Activated CD4-positive, CD25-positive, alpha-beta regulatory T cell treated with anti-CD3 and anti-CD28 coated beads, Interleukin-2, amount 50 U/mL, for 24 hours (primary cell): ENCODE results near the gene OAS3.
"Not testable (repeated sequence)": the region's sequence is repeated elsewhere in the genome, so short reads cannot be mapped to it uniquely, and the experiment has no call there.

Source experiments
- ATAC-seq, 2 donors: fragments of 150-1000 bp; cut with Tn5 transposase; one replicate each; pipeline ENCODE4 v1.10.0; 2021; ENCODE audit warnings: mild to moderate bottlenecking in 1 of 2, moderate library complexity in 1 of 2

The OAS3 gene

DNA sequence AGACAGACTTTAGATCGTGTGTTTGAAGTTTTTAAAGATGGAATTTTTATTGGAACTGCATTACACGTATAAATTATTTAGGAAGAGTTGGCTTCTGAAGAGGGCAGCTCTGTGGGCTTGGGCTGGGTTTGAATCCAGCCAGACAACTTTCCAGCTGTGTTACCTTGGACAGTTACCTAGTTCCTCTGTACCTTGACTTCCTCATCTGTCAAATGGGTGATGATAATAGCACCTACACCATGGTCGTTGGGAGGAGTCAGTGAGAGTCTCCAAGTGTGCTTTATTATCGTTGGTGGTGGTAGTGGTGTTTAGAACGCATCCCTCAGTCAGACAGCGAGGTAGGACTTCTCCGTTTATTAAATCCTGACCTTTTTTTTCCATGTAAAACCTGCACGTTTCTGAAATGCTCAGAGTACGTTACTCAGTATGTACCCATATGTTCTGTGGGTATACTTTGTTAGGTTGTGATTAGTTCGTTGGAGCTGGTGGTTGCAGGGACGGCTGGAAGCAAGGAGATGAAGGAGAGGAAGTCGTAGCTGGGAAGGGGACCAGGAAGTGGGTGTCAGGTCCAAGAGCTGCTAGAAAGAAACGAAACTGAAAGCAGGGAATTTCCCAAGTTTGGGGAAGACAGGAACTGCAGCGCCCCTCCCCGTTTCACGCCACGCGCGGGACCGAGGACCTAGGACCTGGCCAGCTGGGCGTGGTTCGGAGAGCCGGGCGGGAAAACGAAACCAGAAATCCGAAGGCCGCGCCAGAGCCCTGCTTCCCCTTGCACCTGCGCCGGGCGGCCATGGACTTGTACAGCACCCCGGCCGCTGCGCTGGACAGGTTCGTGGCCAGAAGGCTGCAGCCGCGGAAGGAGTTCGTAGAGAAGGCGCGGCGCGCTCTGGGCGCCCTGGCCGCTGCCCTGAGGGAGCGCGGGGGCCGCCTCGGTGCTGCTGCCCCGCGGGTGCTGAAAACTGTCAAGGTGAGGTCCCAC lies at the start of gene OAS3:
Gene OAS3, plus strand, starts transcription at position 734 of the 979 bp plus-strand sequence. Its CDS starts 57 bp downstream, at position 791.
- ATAC-seq: peak; percentile 62 to 73

DNA sequence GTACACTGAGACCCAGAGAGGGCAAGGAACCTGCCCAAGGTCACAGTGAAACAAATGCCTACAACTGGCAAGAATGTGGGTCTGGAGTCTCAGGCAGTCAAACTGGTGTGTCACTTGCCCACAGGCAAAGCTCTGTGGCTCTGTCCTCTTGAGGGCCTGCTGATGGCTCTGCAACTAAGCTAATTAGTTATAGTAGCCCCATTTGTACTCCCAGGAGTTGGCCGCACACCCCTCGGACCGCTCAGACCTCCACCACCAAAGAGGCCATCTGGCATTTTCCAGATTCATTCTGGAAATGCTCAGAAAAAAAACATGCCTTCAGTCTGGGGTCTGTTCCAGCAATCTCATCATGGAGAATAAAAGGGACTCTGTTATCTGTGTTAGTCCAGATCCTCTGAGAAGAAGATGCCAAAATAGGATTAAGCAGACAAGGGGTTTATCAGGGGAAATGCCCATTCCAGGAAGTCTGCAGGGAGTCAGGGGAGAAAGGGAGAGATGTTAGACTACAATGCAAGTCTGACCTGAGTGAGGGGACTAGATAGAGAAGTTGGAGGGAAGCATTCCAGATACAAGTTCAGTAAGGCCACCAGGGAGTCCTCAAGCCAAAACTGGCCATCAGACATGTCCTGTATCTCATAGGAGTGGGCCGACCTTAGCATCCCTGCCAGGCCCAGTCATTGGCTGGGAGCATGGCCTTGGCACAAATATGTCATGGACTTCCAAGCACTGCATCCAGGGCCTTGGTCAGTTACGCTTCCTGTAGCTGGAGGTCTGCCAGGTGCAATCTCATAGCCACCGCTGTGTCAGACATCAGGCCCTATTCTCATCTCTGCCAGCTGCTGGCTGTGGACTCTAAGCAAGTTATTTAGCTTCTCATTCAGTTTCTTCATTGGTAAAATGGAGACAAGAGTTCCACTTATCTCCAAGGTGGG lies 46.9 kb upstream of the OAS3 start:
- ATAC-seq: no peak

DNA sequence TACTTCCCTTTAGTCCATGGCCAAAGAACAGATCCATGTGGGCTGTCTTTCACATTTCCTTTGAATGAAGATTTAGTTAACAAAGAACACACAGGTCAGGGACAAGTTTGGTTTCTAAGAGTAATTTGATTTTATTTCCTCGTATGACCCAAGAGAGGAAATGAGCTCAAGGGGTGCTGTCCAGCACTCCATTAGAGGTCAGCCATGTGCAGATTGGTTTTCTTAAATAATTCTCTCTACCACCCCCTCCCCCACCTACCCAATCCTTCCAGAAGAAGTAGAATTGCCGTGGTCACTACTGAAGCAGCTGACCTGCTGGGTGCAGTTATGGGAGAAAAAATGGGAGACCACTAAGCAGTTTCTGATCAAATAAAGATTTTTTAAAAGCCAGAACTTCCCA lies 45.4 kb upstream of the OAS3 start:
- ATAC-seq: no peak

DNA sequence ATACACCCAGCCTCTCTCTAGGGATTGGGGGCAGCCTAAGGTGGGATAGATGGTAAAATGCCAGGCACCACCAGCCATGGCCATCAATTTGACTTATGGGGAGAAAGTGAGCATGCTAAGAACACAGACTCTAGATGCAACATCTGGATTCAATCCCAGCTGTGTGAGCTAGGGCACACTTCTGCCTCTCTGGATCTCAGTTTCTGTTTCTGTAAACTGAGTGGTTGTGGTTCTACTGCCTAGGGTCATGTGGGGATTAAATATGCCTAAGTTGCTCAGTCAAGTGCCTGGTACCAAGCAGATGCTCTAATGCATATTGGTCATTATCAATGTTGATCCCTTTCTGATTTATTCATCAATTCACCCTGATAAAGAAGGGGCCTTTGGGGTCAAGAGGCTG lies 44.1 kb upstream of the OAS3 start:
- no peak for ATAC-seq

- ATAC-seq: no peak
Observed at GRCh38 chr12:112898380-112898779, 39.9 kb upstream of the OAS3 start.

GRCh38 chr12:112900298-112901145 lies 37.8 kb upstream of the OAS3 start:
- ATAC-seq: peak; percentile 38 to 39

- ATAC-seq: no peak
Observed at GRCh38 chr12:112901271-112901670, 37.0 kb upstream of the OAS3 start.

DNA sequence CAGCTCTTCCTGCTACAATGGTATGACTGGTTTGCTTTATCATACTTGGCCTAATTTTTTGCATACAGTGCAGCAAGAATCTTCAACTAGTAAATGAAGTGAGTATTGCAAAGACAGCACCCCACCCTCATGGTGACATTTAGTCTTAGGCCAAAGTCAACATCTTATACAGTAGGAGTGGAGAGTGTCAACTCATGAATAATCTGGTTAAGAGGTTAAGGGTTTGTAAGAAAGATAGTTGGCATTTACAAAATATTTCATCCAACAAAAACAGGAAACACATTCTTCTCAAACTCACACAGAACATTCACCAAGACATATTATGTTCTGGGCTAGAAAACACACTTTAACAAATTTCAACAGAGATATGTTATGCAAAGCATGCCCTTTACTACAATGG lies 33.7 kb upstream of the OAS3 start:
- ATAC-seq: no peak

DNA sequence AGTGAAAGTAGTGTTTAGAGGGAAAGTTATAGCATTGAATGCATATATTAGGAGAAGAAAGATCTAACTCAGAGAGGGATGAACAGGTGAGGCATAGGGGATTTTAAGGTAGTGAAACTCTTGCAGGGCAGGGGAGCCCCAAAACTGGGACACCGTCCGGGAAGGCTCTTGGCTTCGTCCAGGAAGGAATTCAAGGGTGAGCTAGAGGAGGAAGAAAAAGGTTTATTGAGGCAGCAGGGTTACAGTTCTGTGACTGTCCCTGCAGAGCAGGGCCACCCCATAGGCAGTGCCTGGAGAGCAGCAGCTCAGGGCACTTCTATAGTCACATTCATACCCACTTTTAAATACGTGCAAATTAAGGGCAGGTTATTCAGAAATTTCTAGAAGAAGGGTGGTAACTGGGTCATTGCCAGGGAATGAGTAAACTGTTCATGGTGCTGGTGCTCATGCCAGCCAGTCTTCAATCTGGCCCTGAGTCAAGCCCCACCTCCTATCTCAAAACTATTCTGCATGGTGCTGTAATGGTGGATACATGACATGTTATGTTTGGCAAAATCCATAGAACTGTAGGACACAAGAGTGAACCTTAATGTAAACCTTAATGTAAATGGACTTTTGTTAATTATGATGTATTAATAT lies 32.7 kb upstream of the OAS3 start:
- no peak for ATAC-seq

DNA sequence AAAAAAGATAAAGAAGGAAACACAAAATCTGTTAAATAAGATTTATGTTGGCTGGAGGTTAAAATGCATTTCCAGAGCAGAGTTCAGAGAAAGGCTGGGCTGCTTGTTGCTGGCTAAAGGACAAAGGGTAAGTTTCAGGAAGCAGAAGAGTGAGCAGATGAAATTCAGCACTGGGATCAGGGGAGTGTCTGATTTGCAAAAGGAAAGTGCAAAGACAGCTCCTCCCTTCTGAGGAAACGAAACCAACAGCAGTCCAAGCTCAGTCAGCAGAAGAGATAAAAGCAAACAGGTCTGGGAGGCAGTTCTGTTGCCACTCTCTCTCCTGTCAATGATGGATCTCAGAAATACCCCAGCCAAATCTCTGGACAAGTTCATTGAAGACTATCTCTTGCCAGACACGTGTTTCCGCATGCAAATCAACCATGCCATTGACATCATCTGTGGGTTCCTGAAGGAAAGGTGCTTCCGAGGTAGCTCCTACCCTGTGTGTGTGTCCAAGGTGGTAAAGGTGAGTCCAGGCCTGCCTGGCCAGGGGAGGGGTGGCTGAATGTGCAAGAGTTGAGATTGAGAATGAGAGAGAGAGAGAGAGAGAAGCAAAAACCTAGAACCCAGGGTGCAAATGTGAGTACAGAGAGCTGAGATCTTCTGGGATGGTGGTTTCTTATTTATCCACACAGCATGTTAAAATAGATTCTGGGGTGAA lies 31.4 kb upstream of the OAS3 start, which contains the start of gene OAS1:
Gene OAS1, plus strand, starts transcription at position 251 of the 703 bp plus-strand sequence. Its CDS starts 78 bp downstream, at position 329.
- ATAC-seq: peak; percentile 71 to 73

DNA sequence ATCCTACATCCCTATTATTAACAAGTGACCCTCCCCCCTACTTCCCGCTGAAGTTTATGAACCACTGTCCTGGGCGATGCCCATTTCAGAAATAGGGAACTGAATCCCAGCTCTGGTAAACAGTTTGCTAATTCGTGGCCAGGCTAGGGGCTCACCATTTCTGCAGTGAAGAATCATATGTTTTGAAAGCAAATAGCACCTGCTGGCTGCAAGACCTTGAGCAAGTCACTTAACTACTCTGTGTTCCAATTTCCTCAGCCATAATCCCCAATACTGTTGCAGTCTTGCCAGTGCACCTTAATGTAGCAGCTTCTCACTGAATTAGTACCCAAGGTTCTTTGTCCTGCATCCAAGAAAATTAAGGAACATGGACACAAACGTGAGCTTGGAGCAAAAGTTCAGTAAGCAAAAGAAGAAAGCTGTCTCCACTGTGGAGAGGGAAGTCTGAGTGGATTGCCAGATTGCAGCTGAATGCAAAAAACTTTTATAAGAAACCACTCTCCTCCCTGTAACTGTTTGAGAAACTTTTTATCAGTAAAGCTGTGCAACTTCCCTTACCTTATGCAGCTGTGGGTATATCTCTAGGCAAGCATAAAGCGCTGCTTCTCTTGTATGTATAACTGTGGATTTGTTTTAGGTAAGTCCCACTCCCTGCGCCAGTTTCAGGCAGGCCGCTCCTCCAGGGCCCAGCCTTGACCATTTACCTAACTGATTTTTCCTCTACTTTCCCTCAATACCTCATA lies 30.7 kb upstream of the OAS3 start:
- peak in 1 of 2 donors; percentile 39 for ATAC-seq

- ATAC-seq: peak in 1 of 2 donors; percentile 34
Observed at GRCh38 chr12:112908548-112908947, 29.7 kb upstream of the OAS3 start.

- no peak for ATAC-seq
Observed at GRCh38 chr12:112909693-112910092, 28.6 kb upstream of the OAS3 start.

GRCh38 chr12:112913038-112913688 lies 25.1 kb upstream of the OAS3 start:
- ATAC-seq: no peak

- ATAC-seq: not testable (repeated sequence)
Observed at GRCh38 chr12:112913888-112914287, 24.4 kb upstream of the OAS3 start.

GRCh38 chr12:112916270-112916669 lies 22.0 kb upstream of the OAS3 start:
- no peak for ATAC-seq

DNA sequence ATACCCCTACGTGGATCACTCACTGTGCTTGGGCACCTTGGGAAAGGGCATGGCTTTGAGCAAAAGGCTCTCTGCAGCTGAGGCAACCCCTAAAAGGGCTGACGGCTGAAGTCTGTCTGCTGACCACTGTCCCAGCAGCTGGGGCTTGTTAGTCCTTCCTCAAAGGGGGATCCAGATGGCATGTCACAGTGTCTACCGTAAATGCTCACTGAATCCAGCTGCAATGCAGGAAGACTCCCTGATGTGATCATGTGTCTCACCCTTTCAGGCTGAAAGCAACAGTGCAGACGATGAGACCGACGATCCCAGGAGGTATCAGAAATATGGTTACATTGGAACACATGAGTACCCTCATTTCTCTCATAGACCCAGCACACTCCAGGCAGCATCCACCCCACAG lies 19.2 kb upstream of the OAS3 start:
- ATAC-seq: no peak

DNA sequence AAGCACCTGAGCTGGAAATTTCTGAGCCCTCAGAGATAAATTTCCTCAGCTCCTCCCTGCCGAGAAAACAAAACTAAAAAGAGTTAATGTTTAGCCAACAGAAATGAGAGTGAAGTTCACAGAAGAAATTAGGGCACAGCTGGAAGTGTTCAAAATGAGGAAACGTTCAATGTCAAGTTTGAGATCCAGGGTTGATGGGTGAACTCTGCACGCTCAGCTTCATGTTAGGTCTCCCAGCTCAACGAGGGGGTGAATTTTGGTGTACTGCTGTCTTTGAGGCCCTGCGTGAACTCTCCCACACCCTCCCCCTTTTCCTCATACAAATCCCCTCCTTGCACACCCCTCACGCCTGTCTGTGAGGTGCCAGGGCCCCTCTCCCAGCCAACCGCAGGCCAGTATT lies 13.3 kb upstream of the OAS3 start:
- ATAC-seq: no peak

DNA sequence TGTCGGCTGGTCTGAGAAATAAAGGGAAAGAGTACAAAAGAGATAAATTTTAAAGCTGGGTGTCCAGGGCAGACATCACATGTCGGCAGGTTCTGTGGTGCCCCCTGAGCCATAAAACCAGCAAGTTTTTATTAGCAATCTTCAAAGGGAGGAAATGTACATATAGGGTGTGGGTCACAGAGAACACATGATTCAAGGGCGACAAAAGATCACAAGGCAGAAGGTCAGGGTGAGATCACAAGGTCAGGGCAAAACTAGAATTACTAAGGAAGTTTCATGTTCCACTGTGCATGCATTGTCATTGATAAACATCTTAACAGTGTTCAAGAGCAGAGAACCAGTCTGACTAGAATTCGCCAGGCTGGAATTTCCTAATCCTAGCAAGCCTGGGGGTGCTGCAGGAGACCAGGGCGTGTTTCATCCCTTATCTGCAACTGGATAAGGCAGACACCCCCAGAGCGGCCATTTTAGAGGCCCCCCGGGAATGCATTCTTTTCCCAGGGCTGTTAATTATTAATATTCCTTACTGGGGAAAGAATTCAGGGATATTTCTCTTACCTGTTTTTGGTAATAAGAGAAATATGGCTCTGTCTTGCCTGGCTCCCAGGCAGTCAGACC lies 11.7 kb upstream of the OAS3 start:
- ATAC-seq: not testable (repeated sequence)
